H9 (cell line): Measurements from ENCODE around the gene CEP41. TPM values are rescaled to one million over a fixed set of nuclear protein-coding genes. Genes with fewer than 3 reads are reported as not detected.

Source experiments
- DNase-seq: peaks from one replicate; pipeline ENCODE4 v3.0.0-alpha.2; 2017
- H2AFZ ChIP-seq: one replicate; pipeline ENCODE4 v1.6.1; 2013; ENCODE audit warnings: mild to moderate bottlenecking, low read length, control low read depth, moderate library complexity
- H2AK5ac ChIP-seq: 2 replicates; pipeline ENCODE4 v1.6.1; 2013; ENCODE audit warnings: low read length, control low read depth, mixed read lengths; ENCODE audit not compliant: insufficient read length
- H2BK120ac ChIP-seq: one replicate; pipeline ENCODE4 v1.6.1; 2013; ENCODE audit warnings: low read depth, mild to moderate bottlenecking, low read length, control low read depth, inconsistent platforms; ENCODE audit not compliant: poor library complexity, severe bottlenecking
- H2BK12ac ChIP-seq: 2 replicates; pipeline ENCODE4 v1.6.1; 2013; ENCODE audit warnings: low read length, control low read depth, mixed read lengths, low read depth; ENCODE audit not compliant: insufficient read length
- H2BK15ac ChIP-seq: 2 replicates; pipeline ENCODE4 v1.6.1; 2013; ENCODE audit warnings: low read depth, low read length, control low read depth
- H2BK20ac ChIP-seq: one replicate; pipeline ENCODE4 v1.6.1; 2013; ENCODE audit warnings: low read depth, mild to moderate bottlenecking, low read length, control low read depth, inconsistent platforms; ENCODE audit not compliant: poor library complexity, severe bottlenecking
- H2BK5ac ChIP-seq: 2 replicates; pipeline ENCODE4 v1.6.1; 2013; ENCODE audit warnings: low read length, control low read depth, mixed read lengths; ENCODE audit not compliant: insufficient read length
- H3K14ac ChIP-seq: 2 replicates; pipeline ENCODE4 v1.6.1; 2013; ENCODE audit warnings: low read length, control low read depth; ENCODE audit not compliant: insufficient read depth
- H3K18ac ChIP-seq: 2 replicates; pipeline ENCODE4 v1.6.1; 2013; ENCODE audit warnings: low read depth, mild to moderate bottlenecking, mixed read lengths, low read length, control low read depth; ENCODE audit not compliant: insufficient read length
- H3K23ac ChIP-seq: 2 replicates; pipeline ENCODE4 v1.6.1; 2013; ENCODE audit warnings: low read length, control low read depth, mixed read lengths, low read depth; ENCODE audit not compliant: insufficient read length
- H3K23me2 ChIP-seq: 2 replicates; pipeline ENCODE4 v1.6.1; 2013; ENCODE audit warnings: low read depth, mild to moderate bottlenecking, mixed read lengths, low read length, control low read depth; ENCODE audit not compliant: insufficient read length, poor library complexity, severe bottlenecking
- H3K27ac ChIP-seq: 2 replicates; pipeline ENCODE4 v1.5.1; 2013; ENCODE audit warnings: low read length, control low read depth, mixed read lengths, low read depth; ENCODE audit not compliant: insufficient read length
- H3K27me3 ChIP-seq: 2 replicates; pipeline ENCODE4 v1.6.1; 2013; ENCODE audit warnings: low read length, control low read depth, inconsistent platforms; ENCODE audit not compliant: insufficient read depth
- H3K4ac ChIP-seq: 2 replicates; pipeline ENCODE4 v1.6.1; 2013; ENCODE audit warnings: low read depth, mild to moderate bottlenecking, control low read depth, inconsistent platforms, low read length, moderate library complexity
- H3K4me1 ChIP-seq: 2 replicates; pipeline ENCODE4 v1.6.1; 2013; ENCODE audit warnings: low read length, control low read depth, inconsistent platforms; ENCODE audit not compliant: insufficient read depth
- H3K4me2 ChIP-seq: 2 replicates; pipeline ENCODE4 v1.6.1; 2013; ENCODE audit warnings: low read length, control low read depth, mixed read lengths; ENCODE audit not compliant: insufficient read length, insufficient read depth
- H3K56ac ChIP-seq: 2 replicates; pipeline ENCODE4 v1.6.1; 2013; ENCODE audit warnings: low read depth, mild to moderate bottlenecking, mixed read lengths, low read length, control low read depth; ENCODE audit not compliant: insufficient read length
- H3K79me1 ChIP-seq: 2 replicates; pipeline ENCODE4 v1.6.1; 2013; ENCODE audit warnings: low read depth, mild to moderate bottlenecking, moderate library complexity, low read length, control low read depth, inconsistent platforms; ENCODE audit not compliant: insufficient read depth, poor library complexity, severe bottlenecking
- H3K79me2 ChIP-seq: 2 replicates; pipeline ENCODE4 v1.6.1; 2013; ENCODE audit warnings: low read length, control low read depth, inconsistent platforms; ENCODE audit not compliant: insufficient read depth
- H3K9ac ChIP-seq: 2 replicates; pipeline ENCODE4 v1.6.1; 2013; ENCODE audit warnings: low read length, control low read depth, mixed read lengths; ENCODE audit not compliant: insufficient read length; ENCODE audit errors: extremely low read depth
- H3K9me3 ChIP-seq: one replicate; pipeline ENCODE4 v1.6.1; 2013; ENCODE audit warnings: low read depth, low read length, inconsistent platforms; ENCODE audit not compliant: control insufficient read depth
- H3T11ph ChIP-seq: one replicate; pipeline ENCODE4 v1.6.1; 2013; ENCODE audit warnings: mild to moderate bottlenecking, low read length, control low read depth, inconsistent platforms
- H4K20me1 ChIP-seq: one replicate; pipeline ENCODE4 v1.6.1; 2013; ENCODE audit not compliant: control insufficient read depth, insufficient read length, insufficient read depth
- H4K5ac ChIP-seq: 2 replicates; pipeline ENCODE4 v1.6.1; 2013; ENCODE audit warnings: low read depth, mild to moderate bottlenecking, mixed read lengths, low read length, control low read depth; ENCODE audit not compliant: insufficient read length
- H4K8ac ChIP-seq: replicated peaks from 2 replicates; pipeline ENCODE4 v1.6.1; 2013; ENCODE audit warnings: low read length, control low read depth, mixed read lengths, low read depth; ENCODE audit not compliant: insufficient read length
- H4K91ac ChIP-seq: 2 replicates; pipeline ENCODE4 v1.6.1; 2013; ENCODE audit warnings: low read depth, mild to moderate bottlenecking, moderate library complexity, mixed read lengths, low read length, control low read depth; ENCODE audit not compliant: insufficient read length
- H3K27ac Mint-ChIP-seq, 3 experiments: 2 replicates in 2 of 3; 3 replicates in 1 of 3; pipeline ENCODE4 v1.8.0; 2020 to 2021; ENCODE audit warnings: mixed read lengths in 3 of 3, mild to moderate bottlenecking in 1 of 3, moderate library complexity in 1 of 3
- H3K27me3 Mint-ChIP-seq: 2 replicates; pipeline ENCODE4 v1.8.0; 2021; ENCODE audit warnings: low read depth, mild to moderate bottlenecking, moderate library complexity, mixed read lengths
- H3K36me3 Mint-ChIP-seq, 3 experiments: 2 replicates in 2 of 3; 3 replicates in 1 of 3; pipeline ENCODE4 v1.8.0; 2020 to 2021; ENCODE audit warnings: low read depth in 3 of 3, mixed read lengths in 3 of 3; ENCODE audit not compliant: insufficient read depth in 1 of 3
- H3K4me1 Mint-ChIP-seq, 2 experiments: 2 replicates each; pipeline ENCODE4 v1.8.0; 2020; ENCODE audit warnings: mixed read lengths in 2 of 2
- H3K4me3 Mint-ChIP-seq, 2 experiments: 2 replicates in 1 of 2; 3 replicates in 1 of 2; pipeline ENCODE4 v1.8.0; 2020 to 2021; ENCODE audit warnings: mild to moderate bottlenecking in 2 of 2, mixed read lengths in 2 of 2, moderate library complexity in 1 of 2
- H3K9me3 Mint-ChIP-seq, 2 experiments: 2 replicates in 1 of 2; 3 replicates in 1 of 2; pipeline ENCODE4 v1.8.0; 2020; ENCODE audit warnings: mild to moderate bottlenecking in 2 of 2, mixed read lengths in 2 of 2, moderate library complexity in 1 of 2
- WGBS: extraction: QIAGEN DNeasy Blood & Tissue Kit; methylation state at CpG from one replicate; pipeline ENCODE4 v1.1.7; 2013; ENCODE audit warnings: missing lambda C conversion rate, low lambda C conversion rate, mixed read lengths; ENCODE audit not compliant: insufficient read length; ENCODE audit errors: extremely low coverage; 5-methylcytosine and 5-hydroxymethylcytosine counted together
- total RNA-seq: library from RNA; stranded (reverse); gene quantifications from 2 replicates; pipeline ENCODE4 v1.2.1, GENCODE V29; 2021
- TF ChIP-seq, protein P1 (sequence below): fragments of 200-600 bp; sonication (generic); conservative IDR thresholded peaks from 3 replicates; pipeline ENCODE4 v1.8.0; 2021; ENCODE audit warnings: antibody characterized with exemption, mild to moderate bottlenecking

Gene CEP41
- total RNA-seq, 1 experiment from 2014 or later = 9.7 TPM

- Histone ChIP-seq H3K9me3 (no peaks in the 10 kb centered on the region), H2AK5ac (no peak overlapping the region), H4K91ac (no peak overlapping the region), H3K14ac (peak overlapping the region; percentile 90), H3K23me2 (peaks cover 26% of the 10 kb centered on the region), H2BK12ac (no peak overlapping the region), H3K9ac (peak overlapping the region; percentile 72), H3K23ac (no peak overlapping the region), H2BK15ac (no peak overlapping the region), H3K27ac (no peak overlapping the region), H3K18ac (no peak overlapping the region), H3K27me3 (no peaks in the 10 kb centered on the region), H2BK5ac (no peak overlapping the region), H3K4ac (no peak overlapping the region), H3K79me1 (no peaks in the 10 kb centered on the region), H4K20me1 (no peaks in the 10 kb centered on the region), H3K4me2 (peak overlapping the region; percentile 64), H3K79me2 (peaks cover 3% of the 10 kb centered on the region; the same call in 1 of the 2 replicates), H3T11ph (no peak overlapping the region), H3K56ac (no peak overlapping the region), H2BK120ac (no peak overlapping the region), H4K8ac (no peak overlapping the region), H4K5ac (no peak overlapping the region), H2AFZ (no peak overlapping the region), H3K4me1 (peaks cover 6% of the 10 kb centered on the region; the same call in 1 of the 2 replicates), H2BK20ac (no peak overlapping the region)
- Mint-ChIP-seq H3K4me3 (peak overlapping the region; percentile 80 to 86), H3K36me3 (peaks cover 11 to 28% (median 23%) of the 10 kb centered on the region in 3 experiments), H3K27me3 (peaks cover 57% of the 10 kb centered on the region), H3K4me1 (peaks cover 28 to 45% of the 10 kb centered on the region in 2 experiments), H3K9me3 (peaks cover 3 to 7% of the 10 kb centered on the region in 2 experiments; a peak in 2 of 5 replicates), H3K27ac (peak overlapping the region in 2 of 3 experiments; percentile 16 to 80; a peak in 2 of 7 replicates)
- no CpG with 5 or more reads among the region's 6 CpGs for WGBS
- TF ChIP-seq, protein P1, sequence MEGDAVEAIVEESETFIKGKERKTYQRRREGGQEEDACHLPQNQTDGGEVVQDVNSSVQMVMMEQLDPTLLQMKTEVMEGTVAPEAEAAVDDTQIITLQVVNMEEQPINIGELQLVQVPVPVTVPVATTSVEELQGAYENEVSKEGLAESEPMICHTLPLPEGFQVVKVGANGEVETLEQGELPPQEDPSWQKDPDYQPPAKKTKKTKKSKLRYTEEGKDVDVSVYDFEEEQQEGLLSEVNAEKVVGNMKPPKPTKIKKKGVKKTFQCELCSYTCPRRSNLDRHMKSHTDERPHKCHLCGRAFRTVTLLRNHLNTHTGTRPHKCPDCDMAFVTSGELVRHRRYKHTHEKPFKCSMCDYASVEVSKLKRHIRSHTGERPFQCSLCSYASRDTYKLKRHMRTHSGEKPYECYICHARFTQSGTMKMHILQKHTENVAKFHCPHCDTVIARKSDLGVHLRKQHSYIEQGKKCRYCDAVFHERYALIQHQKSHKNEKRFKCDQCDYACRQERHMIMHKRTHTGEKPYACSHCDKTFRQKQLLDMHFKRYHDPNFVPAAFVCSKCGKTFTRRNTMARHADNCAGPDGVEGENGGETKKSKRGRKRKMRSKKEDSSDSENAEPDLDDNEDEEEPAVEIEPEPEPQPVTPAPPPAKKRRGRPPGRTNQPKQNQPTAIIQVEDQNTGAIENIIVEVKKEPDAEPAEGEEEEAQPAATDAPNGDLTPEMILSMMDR = no peak
- DNase-seq = no peak
Observed at GRCh38 chr7:130486954-130487436, 46.2 kb upstream of the CEP41 start.
